Natural killer cell (primary cell): Measurements from ENCODE around the gene RDH11. TPM values are rescaled to one million over a fixed set of nuclear protein-coding genes. Genes with fewer than 3 reads are reported as not detected.

ENCODE experiments used
- ATAC-seq, 3 donors: fragments of 150-1000 bp in 2 of 3; fragments of 200-7000 bp in 1 of 3; cut with Tn5 transposase; 1 replicate in 1 of 3; 2 replicates in 2 of 3; pipeline ENCODE4 v1.10.0; 2021; ENCODE audit warnings: mild to moderate bottlenecking in 2 of 3, moderate library complexity in 2 of 3
- DNase-seq, 2 donors: peaks; one replicate each; pipeline versions ENCODE4 v3.0.0 to v3.0.0-alpha.2; 2013 to 2021; ENCODE audit warnings: mixed read lengths in 1 of 2
- H3K27ac ChIP-seq: one replicate; pipeline ENCODE4 v1.5.1; 2013; ENCODE audit warnings: mild to moderate bottlenecking, low read length
- H3K27me3 ChIP-seq: one replicate; pipeline ENCODE4 v1.6.1; 2013; ENCODE audit warnings: low read length; ENCODE audit not compliant: control insufficient read depth, insufficient read depth
- H3K36me3 ChIP-seq: one replicate; pipeline ENCODE4 v1.6.1; 2013; ENCODE audit warnings: low read length; ENCODE audit not compliant: control insufficient read depth, insufficient read depth
- H3K4me1 ChIP-seq: one replicate; pipeline ENCODE4 v1.6.1; 2013; ENCODE audit warnings: low read length; ENCODE audit not compliant: control insufficient read depth, insufficient read depth
- H3K4me3 ChIP-seq: one replicate; pipeline ENCODE4 v1.5.1; 2013; ENCODE audit warnings: low read length
- H3K9me3 ChIP-seq: one replicate; pipeline ENCODE4 v1.6.1; 2013; ENCODE audit warnings: low read length; ENCODE audit not compliant: control insufficient read depth, insufficient read depth
- H3K27ac Mint-ChIP-seq, 2 donors: one replicate each; pipeline ENCODE4 v1.8.0; 2022; ENCODE audit warnings: mild to moderate bottlenecking in 2 of 2, mixed read lengths in 2 of 2, moderate library complexity in 1 of 2
- H3K27me3 Mint-ChIP-seq, 2 donors: one replicate each; pipeline ENCODE4 v1.8.0; 2022; ENCODE audit warnings: low read depth in 2 of 2, mixed read lengths in 2 of 2
- H3K36me3 Mint-ChIP-seq: one replicate; pipeline ENCODE4 v1.8.0; 2022; ENCODE audit warnings: mixed read lengths
- H3K4me1 Mint-ChIP-seq, 2 donors: one replicate each; pipeline ENCODE4 v1.8.0; 2022; ENCODE audit warnings: mixed read lengths in 2 of 2
- H3K4me3 Mint-ChIP-seq: one replicate; pipeline ENCODE4 v1.8.0; 2022; ENCODE audit warnings: mild to moderate bottlenecking, moderate library complexity, mixed read lengths
- H3K9me3 Mint-ChIP-seq, 2 donors: one replicate each; pipeline ENCODE4 v1.8.0; 2022; ENCODE audit warnings: mixed read lengths in 2 of 2
- CTCF ChIP-seq: fragments of 200-600 bp; IDR thresholded peaks from one replicate; pipeline ENCODE4 v1.8.0; 2022; ENCODE audit warnings: antibody characterized with exemption
- WGBS: methylation state at CpG from one replicate; pipeline ENCODE4 v1.1.7; 2013; ENCODE audit warnings: missing lambda C conversion rate; ENCODE audit not compliant: insufficient coverage; 5-methylcytosine and 5-hydroxymethylcytosine counted together
- intact Hi-C: fragments of 100-400 bp; cut with micrococcal nuclease; formaldehyde crosslinking; loops from one replicate; pipeline ENCODE4 v1.14.2; 2022
- total RNA-seq, 4 donors: library from RNA; stranded (reverse); fragments of 120-200 nt in 1 of 4; gene quantifications; one replicate each; pipeline versions ENCODE4 v1.2.3 to v1.2.4, GENCODE V29; 2013 to 2022

Gene RDH11
- total RNA-seq, 3 donors from 2014 or later (not counting 1 experiment from before 2014, with no cell fraction given), result 26.5 to 37.4 (median 33.6) TPM

GRCh38 chr14:67683842-67684241, 11.7 kb downstream of the RDH11 start:
- peaks cover 48% of the 10 kb centered on the region for H3K36me3 ChIP-seq

GRCh38 chr14:67680941-67681340, 14.6 kb downstream of the RDH11 start:
- H3K27me3 ChIP-seq, result no peaks in the 10 kb centered on the region
- Mint-ChIP-seq H3K4me1 (peaks cover 4 to 5% of the 10 kb centered on the region in 2 donors), H3K27ac (peak overlapping the region in 1 of 2 donors; percentile 52), H3K27me3 (no peaks in the 10 kb centered on the region), H3K36me3 (no peaks in the 10 kb centered on the region), H3K9me3 (no peaks in the 10 kb centered on the region), H3K4me3 (no peak overlapping the region)
- no peaks in the 10 kb centered on the region for H3K9me3 ChIP-seq
- no peak overlapping the region for H3K27ac ChIP-seq
- H3K4me1 ChIP-seq, result no peaks in the 10 kb centered on the region
- no peak for TF ChIP-seq CTCF
- intact Hi-C loops, result no loop called here
- peak in 1 of 3 donors; percentile 52 for ATAC-seq
- no peak for DNase-seq
- H3K36me3 ChIP-seq, result peaks cover 35% of the 10 kb centered on the region
- H3K4me3 ChIP-seq, result no peak overlapping the region
- 93% methylated on average over 2 of the region's 2 CpGs for WGBS

More at GRCh38 chr14:67683842-67684241, 11.7 kb downstream of the RDH11 start:
- Mint-ChIP-seq H3K4me3 (no peak overlapping the region), H3K27ac (no peak overlapping the region), H3K27me3 (no peaks in the 10 kb centered on the region), H3K36me3 (peaks cover 7% of the 10 kb centered on the region), H3K4me1 (peaks cover 4 to 5% of the 10 kb centered on the region in 2 donors), H3K9me3 (no peaks in the 10 kb centered on the region)
- DNase-seq (no peak), ATAC-seq (no peak)
- no peaks in the 10 kb centered on the region for H3K27me3 ChIP-seq
- no peaks in the 10 kb centered on the region for H3K4me1 ChIP-seq
- H3K4me3 ChIP-seq, result no peak overlapping the region
- intact Hi-C loops, result no loop called here
- TF ChIP-seq CTCF, result no peak
- no peak overlapping the region for H3K27ac ChIP-seq
- H3K9me3 ChIP-seq, result no peaks in the 10 kb centered on the region

GRCh38 chr14:67680121-67680602, 15.4 kb downstream of the RDH11 start:
- intact Hi-C loops, result no loop called here
- Mint-ChIP-seq H3K27ac (no peak overlapping the region), H3K4me3 (no peak overlapping the region), H3K27me3 (no peaks in the 10 kb centered on the region), H3K4me1 (peaks cover 4 to 5% of the 10 kb centered on the region in 2 donors), H3K9me3 (no peaks in the 10 kb centered on the region), H3K36me3 (no peaks in the 10 kb centered on the region)
- Histone ChIP-seq H3K4me1 (peaks cover 3% of the 10 kb centered on the region), H3K9me3 (no peaks in the 10 kb centered on the region), H3K27me3 (no peaks in the 10 kb centered on the region), H3K4me3 (no peak overlapping the region), H3K36me3 (peaks cover 28% of the 10 kb centered on the region), H3K27ac (no peak overlapping the region)
- no peak for TF ChIP-seq CTCF
- peak; percentile 30 to 94 (median 50) for ATAC-seq
- DNase-seq, result no peak
- 78% methylated on average over 3 of the region's 3 CpGs for WGBS

- Histone ChIP-seq H3K4me3 (no peak overlapping the region), H3K36me3 (peaks cover 23% of the 10 kb centered on the region), H3K27me3 (no peaks in the 10 kb centered on the region), H3K9me3 (no peaks in the 10 kb centered on the region), H3K4me1 (peaks cover 8% of the 10 kb centered on the region), H3K27ac (no peak overlapping the region)
- peaks cover 5 to 6% of the 10 kb centered on the region in 2 donors for H3K4me1 Mint-ChIP-seq
- H3K36me3 Mint-ChIP-seq, result no peaks in the 10 kb centered on the region
- no peaks in the 10 kb centered on the region for H3K27me3 Mint-ChIP-seq
- H3K27ac Mint-ChIP-seq, result no peak overlapping the region
- DNase-seq (no peak), ATAC-seq (no peak)
- intact Hi-C loops, result no loop called here
- H3K4me3 Mint-ChIP-seq, result no peak overlapping the region
- 66% methylated on average over 2 of the region's 2 CpGs for WGBS
- H3K9me3 Mint-ChIP-seq, result no peaks in the 10 kb centered on the region
- TF ChIP-seq CTCF, result no peak
Observed at GRCh38 chr14:67679006-67679405, 16.6 kb downstream of the RDH11 start.
